GM12892 (cell line): ENCODE measurements around the gene ATP2B2.

Source experiments
- POLR2A ChIP-seq: IDR thresholded peaks from 2 replicates; pipeline ENCODE4 v1.6.1; 2011; ENCODE audit warnings: low read depth, low read length, control low read depth
- POLR2AphosphoS5 ChIP-seq: IDR thresholded peaks from 2 replicates; pipeline ENCODE4 v1.6.1; 2011; ENCODE audit warnings: low read depth, low read length, control low read depth
- TAF1 ChIP-seq: IDR thresholded peaks from 2 replicates; pipeline ENCODE4 v1.6.1; 2011; ENCODE audit warnings: low read depth, mild to moderate bottlenecking, control low read depth, low read length, borderline replicate concordance

GRCh38 chr3:10489746-10490483, 15.5 kb downstream of the ATP2B2 start:
- no peak for TF ChIP-seq POLR2AphosphoS5
- TF ChIP-seq POLR2A, result no peak
- no peak for TF ChIP-seq TAF1
